Femur (tissue), 1 donor: ENCODE data around the gene ICOSLG.
"Not testable (repeated sequence)": the region's sequence is repeated elsewhere in the genome, so short reads cannot be mapped to it uniquely, and the experiment has no call there.

Source experiments
- DNase-seq: peaks from one replicate; pipeline ENCODE4 v3.0.0-alpha.2; 2017

ICOSLG gene

DNA sequence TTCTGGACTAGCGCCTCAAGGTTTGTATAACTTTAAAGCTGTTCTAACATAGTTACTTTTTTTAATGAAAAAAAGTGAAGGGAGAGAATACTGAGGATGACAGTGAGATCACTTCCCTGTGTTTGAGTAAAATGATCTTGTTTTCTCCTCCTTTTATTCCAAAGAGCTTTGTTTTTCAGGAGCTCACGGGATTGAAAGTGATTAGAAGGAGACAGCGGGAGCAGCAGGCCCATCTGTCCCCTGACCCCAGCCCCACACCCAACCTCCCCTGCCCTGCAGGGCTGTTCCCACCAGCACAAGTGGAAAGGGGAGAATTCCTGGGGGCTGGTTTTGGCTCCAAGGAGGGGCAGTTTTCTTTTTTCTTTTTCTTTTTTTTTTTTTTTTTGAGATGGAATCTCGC, 23.0 kb upstream of the ICOSLG start:
- DNase-seq, result no peak

DNA sequence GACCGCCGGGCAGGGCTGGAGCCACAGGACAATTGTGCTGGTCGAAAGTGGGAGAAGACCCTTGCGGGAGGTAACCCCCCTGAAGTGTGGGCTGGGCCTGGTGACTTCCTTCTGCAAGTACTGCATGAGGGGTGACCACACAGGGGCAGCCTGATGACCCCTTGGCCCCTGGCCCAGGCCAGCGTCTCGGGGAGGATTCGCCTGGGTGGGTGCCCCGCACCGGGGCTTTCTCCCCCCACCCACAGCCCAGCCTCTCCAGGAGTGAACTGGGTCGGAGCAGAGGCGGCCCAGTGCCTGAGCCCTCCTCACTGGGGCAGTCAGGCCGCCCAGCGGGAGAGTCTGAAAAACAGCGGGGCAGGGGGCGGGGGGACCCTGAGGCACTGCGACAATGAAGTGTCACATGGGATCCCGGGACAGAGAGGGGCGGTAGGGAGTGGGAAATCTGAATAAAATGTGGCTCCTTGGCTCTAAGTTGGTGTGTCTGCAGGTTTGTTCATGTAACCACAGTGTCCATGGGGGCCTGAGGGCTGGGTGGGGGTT, 22.5 kb upstream of the ICOSLG start:
- no peak for DNase-seq

DNA sequence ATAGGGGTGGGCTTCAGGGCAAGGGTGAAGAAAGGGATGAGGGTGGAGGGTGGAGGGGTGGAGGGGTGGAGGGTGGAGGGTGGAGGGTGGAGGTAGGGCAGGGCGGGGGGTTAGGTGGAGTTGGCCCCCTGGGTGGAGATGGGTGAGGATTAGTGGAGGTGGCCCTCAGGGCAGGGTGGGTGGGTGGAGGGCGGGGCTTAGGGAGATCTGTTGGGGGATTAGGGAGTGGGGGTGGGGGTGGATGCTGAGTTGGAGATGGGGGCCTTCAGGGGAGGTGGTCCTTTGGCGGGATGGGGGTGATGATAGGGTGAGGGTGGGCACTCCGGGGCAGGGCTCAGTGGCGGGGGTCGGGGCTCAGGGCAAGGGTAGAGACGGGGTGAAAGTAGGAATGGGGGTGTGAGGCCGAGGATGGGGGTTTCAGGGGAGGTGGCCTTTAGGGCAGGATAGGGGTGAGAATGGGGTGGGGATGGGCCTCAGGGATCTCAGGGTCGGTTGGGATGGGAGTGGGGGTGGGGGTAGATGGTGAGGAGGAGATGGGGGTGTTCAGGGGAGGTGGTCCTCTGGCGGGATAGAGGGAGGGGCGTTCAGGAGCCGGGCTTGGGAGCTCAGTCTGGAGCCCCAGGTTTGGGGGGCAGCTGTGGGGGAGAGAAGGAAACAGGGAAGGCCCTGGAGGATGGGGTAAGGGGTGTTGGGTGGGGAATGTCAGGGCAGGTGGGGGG, 21.8 kb upstream of the ICOSLG start:
- no peak for DNase-seq

DNA sequence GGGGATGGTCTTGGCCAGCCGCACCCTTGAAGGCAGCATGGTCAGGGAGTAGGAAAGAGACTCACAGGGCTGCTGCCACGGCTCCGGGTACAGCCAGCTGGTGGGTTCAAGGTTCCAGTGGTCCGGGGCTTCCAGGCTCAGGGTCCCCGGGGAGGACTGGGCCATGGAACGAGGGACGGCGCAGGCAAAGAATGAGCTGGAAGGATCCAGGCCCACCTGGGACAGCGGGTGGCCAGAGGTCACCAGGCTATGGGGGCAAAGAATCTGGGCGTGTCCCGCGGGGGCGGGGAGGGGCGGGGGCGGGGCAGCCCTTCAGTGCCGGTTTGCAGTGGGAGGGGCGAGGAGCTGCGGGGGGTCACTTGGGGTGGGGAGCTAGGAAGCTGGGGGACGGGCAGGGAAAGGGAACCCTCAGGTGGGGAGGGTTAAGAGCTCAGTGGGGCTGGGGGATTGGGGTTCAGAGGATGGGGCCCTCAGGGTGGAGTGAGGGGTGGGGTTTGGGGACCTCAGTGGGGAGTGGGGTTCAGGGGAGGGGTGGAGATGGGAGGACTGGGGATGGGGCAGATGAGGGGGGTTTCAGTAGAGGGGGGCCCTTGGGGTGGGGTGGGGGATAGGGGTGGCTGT, 21.0 kb upstream of the ICOSLG start, which contains the start of gene DNMT3L:
Gene DNMT3L (minus strand): TSS at position 223 of the 621 bp plus-strand sequence. CDS start 638 bp downstream, outside the sequence.
- DNase-seq, result no peak

DNA sequence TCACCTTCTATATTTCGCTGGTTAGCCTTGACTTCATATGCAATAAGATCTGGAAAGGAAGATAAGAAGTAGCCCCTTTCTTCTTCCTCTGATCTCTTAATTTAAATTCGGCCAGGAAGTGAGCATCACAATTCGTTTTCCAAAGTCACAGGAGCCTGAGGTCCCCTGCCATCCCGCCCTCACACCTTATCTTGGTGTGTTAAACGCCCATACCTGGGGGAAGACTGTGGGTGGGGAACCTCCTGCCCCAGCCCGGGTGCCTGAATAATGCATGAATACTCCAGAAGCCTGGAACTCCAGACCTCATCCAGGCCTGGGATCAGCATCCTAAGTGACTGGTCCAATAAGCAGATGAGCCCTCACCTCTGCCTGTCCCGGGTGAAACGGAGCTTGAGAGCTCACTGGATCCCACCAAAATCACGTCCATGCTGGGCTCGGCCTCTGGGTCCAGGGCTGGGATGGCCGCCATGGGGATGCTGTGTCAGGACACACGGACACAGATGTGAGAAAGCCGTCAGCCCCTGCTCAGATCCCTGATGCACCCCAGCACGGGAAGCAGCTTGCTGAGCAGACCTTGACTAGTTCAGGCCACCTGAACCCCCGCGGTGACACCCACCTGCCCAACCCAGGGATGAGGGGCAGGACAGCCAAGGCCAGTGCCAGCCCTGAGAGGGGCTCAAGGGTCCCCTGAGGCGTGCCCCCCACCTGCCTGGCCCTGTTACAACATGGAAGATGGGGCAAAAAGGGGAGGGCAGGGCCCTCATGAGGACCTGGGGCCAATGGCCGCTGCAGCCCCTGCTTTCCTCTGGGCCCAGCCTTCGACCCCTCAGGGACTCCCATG, 20.3 kb upstream of the ICOSLG start:
- no peak for DNase-seq

DNA sequence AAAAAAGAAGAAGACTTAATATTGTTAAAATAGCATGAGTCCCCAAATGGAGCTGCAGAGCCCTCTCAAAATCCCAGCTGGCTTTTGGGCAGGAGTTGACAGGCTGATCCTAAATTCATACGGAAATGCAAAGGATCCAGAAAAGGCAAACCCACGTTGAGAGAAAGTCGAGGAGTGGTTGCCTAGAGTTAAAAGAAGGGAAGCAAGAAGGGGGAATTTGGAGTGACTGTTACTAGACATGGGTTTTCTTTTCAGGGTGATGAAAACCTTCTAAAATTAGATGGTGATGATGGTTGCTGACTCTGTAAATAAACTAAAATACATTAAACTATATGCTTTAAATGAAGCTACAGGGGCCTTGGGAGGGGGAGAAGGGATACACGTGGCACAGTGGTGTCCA, 19.3 kb upstream of the ICOSLG start:
- DNase-seq, result no peak

DNA sequence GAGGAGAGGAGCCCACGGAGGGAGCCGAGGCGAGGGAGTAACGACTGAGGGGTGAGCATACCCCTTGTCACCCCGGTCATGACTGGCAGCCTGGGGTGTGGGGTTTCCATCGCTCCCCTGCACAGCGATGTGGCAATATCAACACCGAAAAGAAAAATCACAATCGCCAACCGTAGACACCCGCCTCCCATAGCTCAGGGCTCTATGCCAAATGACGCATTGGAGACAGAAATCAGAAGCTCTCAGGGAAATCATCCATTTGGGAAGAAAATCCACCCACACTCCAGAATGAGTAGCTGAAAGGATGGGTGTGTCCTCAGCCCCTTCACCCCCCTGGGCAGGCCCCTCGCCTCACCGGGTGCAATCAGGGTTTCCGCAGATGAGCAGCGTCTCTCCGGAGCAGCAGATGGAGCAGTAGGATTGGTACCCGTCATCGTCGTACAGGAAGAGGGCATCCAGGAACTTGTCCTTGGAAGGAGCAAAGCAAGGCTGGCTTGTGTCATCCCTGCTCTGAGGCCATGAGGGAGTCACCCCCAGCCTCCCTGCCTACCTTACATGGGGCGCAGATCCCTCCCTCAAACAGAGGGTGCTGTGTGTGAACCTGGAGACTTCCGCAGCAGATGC, 18.5 kb upstream of the ICOSLG start:
- no peak for DNase-seq

DNA sequence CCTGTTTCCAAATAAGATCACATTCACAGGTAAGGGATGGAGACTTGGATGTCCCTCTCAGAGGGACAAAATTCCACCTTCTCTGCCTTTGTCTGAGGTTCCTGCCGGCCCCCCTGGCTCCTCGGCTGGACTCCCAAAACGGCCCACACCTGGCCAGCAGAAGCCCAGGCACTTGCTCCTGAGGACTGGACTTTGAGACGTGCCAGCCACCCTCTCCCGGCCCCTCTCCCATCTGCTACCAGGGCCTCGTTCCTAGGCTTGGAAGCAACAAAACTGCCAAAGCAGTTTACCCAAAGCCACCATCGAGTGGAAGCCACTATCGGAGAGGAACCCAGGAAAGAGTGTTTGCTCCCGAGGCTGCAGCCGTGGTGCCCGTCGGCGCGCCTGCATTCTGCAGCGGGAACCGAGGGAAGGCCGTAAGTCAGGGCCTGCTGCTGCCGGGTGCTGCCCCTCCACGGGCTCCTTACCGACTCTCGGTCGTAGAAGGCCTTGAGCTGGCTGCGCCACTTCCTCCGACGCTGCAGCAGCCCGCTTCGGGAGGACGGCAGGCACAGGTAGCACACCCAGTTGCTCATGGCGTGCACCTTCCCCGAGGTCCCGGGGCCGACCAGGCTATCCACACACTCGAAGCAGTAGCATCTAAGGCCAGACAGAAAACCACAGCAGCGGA, 17.4 kb upstream of the ICOSLG start:
- DNase-seq, result no peak

DNA sequence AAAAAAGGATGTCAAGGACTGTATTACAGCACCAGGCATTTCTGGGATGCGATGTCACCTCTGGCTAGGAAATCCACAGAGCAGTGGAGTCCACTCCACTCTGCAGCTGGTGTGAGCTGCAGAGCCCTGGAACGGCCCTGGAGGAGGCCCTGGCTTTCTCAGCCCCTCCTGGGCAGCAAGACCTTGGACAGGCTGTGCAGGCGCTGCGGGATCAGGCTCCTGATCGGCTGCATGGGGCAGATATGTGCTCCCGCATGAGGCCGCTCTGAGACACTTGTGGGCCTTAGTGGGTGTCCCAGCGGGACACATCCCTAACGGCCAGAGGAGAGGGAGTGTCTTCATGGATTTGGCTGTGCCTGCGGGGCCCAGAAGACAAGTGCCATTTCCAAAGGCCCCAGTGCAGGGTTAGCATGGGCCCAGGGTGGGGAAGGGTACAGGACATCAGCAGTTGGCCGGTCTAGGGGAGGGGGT, 14.8 kb upstream of the ICOSLG start:
- DNase-seq, result no peak

DNA sequence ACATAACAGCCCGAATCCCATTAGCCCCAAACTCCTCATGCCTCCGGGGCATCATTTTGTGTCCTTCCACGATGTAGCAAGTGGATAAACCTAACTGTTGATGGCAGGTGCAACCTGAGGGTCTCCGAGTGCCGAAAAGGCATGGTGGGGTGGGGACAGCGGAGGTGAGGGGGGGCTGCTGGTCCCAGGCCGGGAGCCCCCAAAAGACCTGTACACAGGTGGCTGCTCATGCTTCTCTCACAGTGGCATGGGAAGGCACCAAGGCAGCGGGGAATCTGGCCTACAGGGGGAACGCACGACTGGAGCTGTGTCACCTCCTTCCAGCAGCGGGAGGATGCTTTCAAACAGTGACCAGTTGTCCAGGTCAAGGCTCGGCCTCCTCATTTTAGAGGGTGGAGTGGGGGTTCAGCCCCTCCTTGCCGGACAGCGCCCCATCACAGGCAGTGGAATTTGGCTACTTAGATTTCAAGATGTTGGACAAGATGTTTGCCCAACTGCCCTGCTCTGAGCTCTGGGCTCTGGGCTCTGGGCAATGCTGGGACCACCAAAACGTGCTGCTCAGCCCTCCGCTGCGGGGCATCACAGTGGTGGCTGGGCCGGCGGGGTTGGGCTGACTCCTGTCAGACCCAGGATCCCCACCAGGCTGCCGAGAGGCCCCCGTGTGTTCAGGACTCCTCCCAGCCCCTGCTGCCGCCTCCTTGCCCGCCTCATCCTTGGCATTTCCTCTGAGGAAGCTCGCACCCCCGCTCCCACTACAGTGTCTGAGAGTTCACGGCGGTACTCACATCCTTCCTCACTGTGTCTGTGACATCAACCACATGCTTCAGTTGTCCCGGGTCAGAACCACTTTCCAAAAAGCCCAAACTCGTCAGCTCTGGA, 13.3 kb upstream of the ICOSLG start:
- no peak for DNase-seq

DNA sequence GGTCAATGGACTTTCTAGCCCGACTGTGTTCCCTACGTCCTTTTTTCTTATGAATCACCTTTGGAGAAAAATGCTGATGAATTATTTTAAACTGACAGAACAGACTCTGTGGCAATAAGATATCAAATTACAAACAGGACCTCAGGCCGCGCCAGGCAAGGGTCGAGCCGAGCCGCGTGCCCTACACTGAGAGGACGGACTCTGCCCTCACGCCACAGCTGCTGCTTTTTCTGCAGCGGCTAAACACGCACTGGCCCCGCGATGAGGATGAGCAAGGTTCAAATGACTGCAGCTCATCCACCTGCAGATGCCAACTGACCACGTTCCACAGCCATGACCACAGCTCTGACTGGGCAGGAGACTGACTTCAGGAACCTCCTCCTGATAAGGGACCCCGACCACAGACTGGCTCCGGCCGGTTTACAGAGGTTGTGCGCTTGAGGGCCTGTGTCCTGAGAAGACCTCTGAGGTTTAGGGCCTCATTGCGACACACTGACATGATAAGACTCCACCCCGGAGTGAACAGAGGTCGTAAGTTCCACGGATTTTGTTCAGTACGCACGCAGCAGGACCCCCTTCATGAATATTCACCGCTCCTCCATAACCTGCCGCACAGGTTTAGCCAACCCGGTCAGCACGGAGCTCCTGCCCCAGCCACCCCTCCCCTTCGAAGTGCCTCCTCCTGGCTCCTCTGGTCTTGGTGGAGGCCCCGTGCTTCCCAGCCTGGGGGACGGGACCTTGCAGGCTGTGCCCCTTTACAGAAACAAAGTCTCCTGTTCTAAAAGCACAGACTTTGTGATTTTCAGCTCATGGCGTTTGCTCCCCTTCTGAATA, 8.7 kb upstream of the ICOSLG start:
- DNase-seq, result not testable (repeated sequence)

DNA sequence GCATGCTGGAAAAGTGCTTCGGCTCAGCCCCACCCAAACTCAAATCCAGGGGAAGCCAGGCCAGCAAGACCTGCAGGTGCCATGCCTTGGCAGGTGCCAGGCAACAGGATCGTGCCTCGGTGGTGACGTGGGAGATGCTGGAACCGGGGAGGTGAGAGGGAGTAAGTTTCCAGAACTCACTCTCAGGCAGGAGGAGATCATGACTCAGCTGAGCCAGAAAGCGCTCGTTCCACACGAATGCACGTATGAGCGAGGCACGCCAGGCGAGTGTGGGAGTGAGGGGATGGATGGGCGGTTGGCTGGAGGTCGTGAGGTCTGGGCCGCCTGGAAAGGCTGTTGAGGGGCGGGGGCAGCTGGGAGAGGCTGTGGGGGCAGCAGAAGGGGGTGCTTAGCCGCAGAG, 7.2 kb upstream of the ICOSLG start:
- not testable (repeated sequence) for DNase-seq

DNA sequence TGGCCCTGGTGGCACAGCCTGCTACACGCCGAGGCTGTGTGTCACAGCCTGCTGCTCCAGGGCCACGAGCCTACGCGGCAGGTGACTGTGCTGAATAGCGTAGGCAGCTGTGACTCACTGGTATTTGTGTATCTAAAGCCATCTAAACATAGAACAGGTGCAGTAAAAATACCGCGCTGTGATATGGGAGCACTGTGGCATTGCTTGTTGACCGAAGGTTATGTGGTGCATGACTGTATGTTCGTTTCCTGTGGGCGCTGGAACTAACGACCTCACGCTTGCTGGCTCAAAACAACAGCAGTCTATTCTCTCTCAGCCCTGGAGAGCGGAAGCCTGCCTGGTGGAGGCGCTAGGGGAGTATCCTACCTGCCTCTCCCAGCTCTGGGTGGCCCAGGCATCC, 3.2 kb upstream of the ICOSLG start:
- DNase-seq, result not testable (repeated sequence)

DNA sequence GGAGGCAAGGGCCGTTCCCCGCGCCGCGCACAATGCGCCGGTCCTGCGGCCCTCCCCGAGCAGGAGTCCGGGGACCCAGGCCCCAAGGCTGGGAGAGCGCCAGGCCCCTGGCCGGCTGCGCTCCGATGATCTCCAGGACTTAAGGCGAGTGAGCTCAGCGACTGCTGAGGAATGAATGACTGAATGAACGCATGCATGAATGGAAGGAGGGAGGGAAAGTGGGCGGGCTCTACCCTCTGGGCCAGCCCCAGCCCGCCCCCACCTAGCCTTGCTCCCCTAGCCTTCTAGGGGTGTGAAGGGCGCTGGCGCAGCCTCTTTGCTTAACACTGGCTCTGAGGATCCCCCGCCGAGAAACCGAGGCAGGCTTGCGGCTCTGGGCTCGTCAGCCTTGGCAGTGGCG, 538 bp upstream of the ICOSLG start:
- not testable (repeated sequence) for DNase-seq

DNA sequence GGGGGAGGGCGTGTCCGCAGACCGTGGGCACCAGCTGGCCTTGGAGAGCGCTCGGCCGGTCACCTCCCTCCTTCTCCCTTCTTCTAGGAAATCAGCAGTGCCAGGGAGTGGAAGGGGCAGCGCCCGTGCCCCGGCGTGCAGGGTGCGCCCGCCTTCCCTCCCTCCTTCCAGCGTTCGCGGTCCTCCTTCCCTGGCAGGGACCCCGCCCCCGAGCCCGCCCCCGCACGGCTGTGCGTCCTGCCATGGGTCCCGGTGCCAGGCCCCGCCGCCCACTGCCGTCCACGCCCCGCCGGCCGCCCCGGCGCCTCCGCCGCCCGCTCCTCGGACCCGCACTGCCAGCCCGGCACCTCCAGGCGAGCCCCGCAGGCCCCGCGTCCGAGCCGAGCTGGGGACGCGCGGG, 390 bp downstream of the ICOSLG start:
- not testable (repeated sequence) for DNase-seq

DNA sequence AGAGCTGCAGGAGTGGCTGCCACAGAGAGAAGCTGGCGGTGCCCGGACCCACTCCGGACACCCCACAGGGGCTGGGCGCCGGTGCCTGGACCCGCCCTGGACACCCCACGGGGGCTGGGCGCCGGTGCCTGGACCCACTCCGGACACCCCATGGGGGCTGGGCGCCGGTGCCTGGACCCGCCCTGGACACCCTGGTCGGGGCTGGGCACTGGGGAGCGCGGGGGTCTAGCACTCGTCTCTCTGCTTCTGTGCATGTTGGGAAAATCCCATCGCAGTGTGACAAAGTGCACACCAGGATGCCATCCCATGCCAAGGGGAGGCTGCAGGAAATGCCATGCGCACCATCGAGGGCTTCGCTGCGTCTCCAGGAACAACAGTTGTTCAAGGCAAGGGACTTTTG, 11.2 kb downstream of the ICOSLG start:
- not testable (repeated sequence) for DNase-seq

DNA sequence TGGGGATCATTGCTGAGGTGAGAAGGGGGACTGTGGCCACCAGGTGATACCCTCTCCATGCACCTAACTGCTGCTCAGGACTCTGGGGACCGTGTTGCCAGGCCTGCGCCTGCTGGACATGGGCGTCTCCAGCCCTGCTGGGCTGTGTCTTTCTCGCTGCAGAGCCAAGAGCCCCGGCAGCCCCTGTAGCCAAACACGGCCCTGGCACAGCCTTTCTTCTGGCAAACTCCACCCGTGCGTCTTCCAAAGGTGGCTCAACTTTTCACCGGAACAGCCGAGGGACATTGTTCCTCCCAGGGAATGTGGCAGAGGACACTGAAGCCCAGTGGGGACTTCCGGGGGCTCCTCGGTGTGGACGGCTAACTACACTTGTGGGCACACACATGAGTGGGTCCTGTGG, 12.6 kb downstream of the ICOSLG start:
- not testable (repeated sequence) for DNase-seq

DNA sequence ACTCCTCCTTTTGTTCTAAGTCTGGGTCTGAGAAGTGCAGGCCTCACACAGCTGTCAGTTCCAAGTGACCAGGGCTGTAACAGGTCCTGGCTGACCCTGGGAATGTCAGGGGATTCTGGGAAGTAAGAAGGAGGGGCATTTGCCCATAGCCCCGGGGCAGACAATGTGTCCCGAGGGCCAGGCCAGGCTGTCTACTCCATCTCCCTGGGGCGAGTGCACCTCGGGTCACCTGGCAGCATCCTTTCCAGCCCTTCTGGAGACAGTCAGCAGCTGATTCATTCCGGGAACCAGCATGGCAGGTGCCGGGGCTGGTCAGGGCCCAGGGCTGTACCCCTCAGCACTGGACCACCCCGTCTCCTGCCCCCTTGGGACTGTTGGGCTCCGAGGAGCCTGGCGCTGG, 13.1 kb downstream of the ICOSLG start:
- DNase-seq, result not testable (repeated sequence)

DNA sequence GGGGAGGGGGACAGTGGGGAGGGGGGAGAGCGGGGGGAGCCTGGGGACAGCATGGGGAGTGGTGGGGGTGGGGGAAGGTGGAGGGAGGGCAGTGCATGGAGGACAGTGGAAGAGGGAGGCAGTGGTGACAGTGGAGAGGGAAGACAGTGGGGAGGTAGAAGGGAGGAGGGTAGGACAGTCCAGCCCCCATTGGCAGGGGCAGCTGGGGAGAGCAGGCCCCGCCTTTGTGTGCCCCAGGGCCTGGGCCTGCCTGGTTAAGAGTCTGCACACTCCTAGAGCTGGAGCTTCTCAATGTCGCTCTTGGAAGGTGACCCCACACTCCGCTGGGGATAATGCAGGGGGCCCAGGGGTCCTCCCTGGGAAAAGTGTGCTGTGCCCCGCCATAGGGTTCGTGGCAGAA, 15.1 kb downstream of the ICOSLG start:
- not testable (repeated sequence) for DNase-seq

DNA sequence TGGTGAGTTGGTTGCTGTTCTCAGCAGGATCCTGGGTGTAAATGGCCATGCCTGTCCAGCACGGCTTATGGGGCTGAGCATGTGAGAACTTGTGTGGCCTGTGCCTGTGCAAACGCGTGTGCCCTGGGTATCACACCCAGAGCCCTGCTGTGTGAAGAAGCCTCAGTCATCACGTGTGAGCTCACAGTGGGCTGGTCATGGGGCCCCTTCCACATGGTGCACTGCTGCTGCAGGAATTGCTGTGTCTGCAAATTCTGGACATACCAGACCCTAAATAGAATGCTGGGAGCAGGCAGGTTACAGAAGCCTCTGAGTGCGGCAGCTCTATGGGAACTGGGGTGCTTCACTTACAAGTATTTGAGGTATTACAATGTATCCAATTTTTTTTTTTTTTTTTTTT, 17.4 kb downstream of the ICOSLG start:
- DNase-seq, result not testable (repeated sequence)
